ENCODE data around the gene LRIG2.
"Not testable (repeated sequence)": the region's sequence is repeated elsewhere in the genome, so short reads cannot be mapped to it uniquely, and the experiment has no call there.

Gene LRIG2

GRCh38 chr1:113072757-113073478 is at the start of gene LRIG2:
TSS of gene LRIG2 (plus strand) at chr1:113073198. CDS start at chr1:113073407, 209 bp downstream.
- DNase-seq (ENCODE audit: low read depth in 2 of 2), result peak; percentile 94 to 95

- DNase-seq (ENCODE audit: low read depth in 2 of 2), result not testable (repeated sequence)
These were observed 49.7 kb upstream of the LRIG2 start for GRCh38 chr1:113023316-113023715.

GRCh38 chr1:113027007-113027406 is 46.0 kb upstream of the LRIG2 start:
- no peak for DNase-seq (ENCODE audit: low read depth in 2 of 2)

GRCh38 chr1:113027449-113027848 is 45.5 kb upstream of the LRIG2 start:
- no peak for DNase-seq (ENCODE audit: low read depth in 2 of 2)

- no peak for DNase-seq (ENCODE audit: low read depth in 2 of 2)
These were observed 43.2 kb upstream of the LRIG2 start for GRCh38 chr1:113029822-113030221.

- no peak for DNase-seq (ENCODE audit: low read depth in 2 of 2)
These were observed 41.6 kb upstream of the LRIG2 start for GRCh38 chr1:113031171-113031933.

GRCh38 chr1:113035086-113035485 is 37.9 kb upstream of the LRIG2 start:
- no peak for DNase-seq (ENCODE audit: low read depth in 2 of 2)

- DNase-seq (ENCODE audit: low read depth in 2 of 2), result no peak
These were observed 36.2 kb upstream of the LRIG2 start for GRCh38 chr1:113036639-113037321.

- DNase-seq (ENCODE audit: low read depth in 2 of 2), result no peak
These were observed 33.0 kb upstream of the LRIG2 start for GRCh38 chr1:113040041-113040440.

- DNase-seq (ENCODE audit: low read depth in 2 of 2), result no peak
These were observed 32.1 kb upstream of the LRIG2 start for GRCh38 chr1:113040718-113041412.

GRCh38 chr1:113041569-113042284 is 31.3 kb upstream of the LRIG2 start:
- no peak for DNase-seq (ENCODE audit: low read depth in 2 of 2)

GRCh38 chr1:113042285-113043143 is 30.5 kb upstream of the LRIG2 start:
- peak; percentile 56 to 61 for DNase-seq (ENCODE audit: low read depth in 2 of 2)

GRCh38 chr1:113043144-113043488 is 29.9 kb upstream of the LRIG2 start:
- not testable (repeated sequence) for DNase-seq (ENCODE audit: low read depth in 2 of 2)

- DNase-seq (ENCODE audit: low read depth in 2 of 2), result no peak
These were observed 26.4 kb upstream of the LRIG2 start for GRCh38 chr1:113046569-113046968.

GRCh38 chr1:113048064-113048463 is 24.9 kb upstream of the LRIG2 start:
- DNase-seq (ENCODE audit: low read depth in 2 of 2), result no peak

GRCh38 chr1:113053344-113054126 is 19.5 kb upstream of the LRIG2 start:
- DNase-seq (ENCODE audit: low read depth in 2 of 2), result no peak

- no peak for DNase-seq (ENCODE audit: low read depth in 2 of 2)
These were observed 17.4 kb upstream of the LRIG2 start for GRCh38 chr1:113055570-113055969.

GRCh38 chr1:113057006-113057405 is 16.0 kb upstream of the LRIG2 start:
- DNase-seq (ENCODE audit: low read depth in 2 of 2), result no peak

GRCh38 chr1:113058941-113059706 is 13.9 kb upstream of the LRIG2 start:
- no peak for DNase-seq (ENCODE audit: low read depth in 2 of 2)
